ENCODE results near the gene IL17B.
"Not testable (repeated sequence)": the region's sequence is repeated elsewhere in the genome, so short reads cannot be mapped to it uniquely, and the experiment has no call there.

IL17B gene

GRCh38 chr5:149392718-149393117 lies 13.6 kb upstream of the IL17B start:
- H3K79me1 ChIP-seq (ENCODE audit: low read length): peaks cover 2% of the 10 kb centered on the region
- WGBS (ENCODE audit: extremely low coverage, insufficient coverage, insufficient read length): no CpG with 5 or more reads among the region's 19 CpGs
- no peaks in the 10 kb centered on the region for H3K36me3 ChIP-seq (ENCODE audit: control insufficient read depth in 1 of 2, insufficient read depth in 2 of 2, low read length in 2 of 2)

GRCh38 chr5:149391524-149391923 lies 12.4 kb upstream of the IL17B start:
- H3K4me1 ChIP-seq (ENCODE audit: control insufficient read depth in 1 of 2, insufficient read depth in 2 of 2, low read length in 2 of 2): peaks cover 5 to 18% of the 10 kb centered on the region in 2 experiments
- no peak overlapping the region for H2AFZ ChIP-seq (ENCODE audit: insufficient read depth, low read length, poor library complexity)
- no peak overlapping the region for H3K18ac ChIP-seq (ENCODE audit: low read length)
- no peak overlapping the region for H4K8ac ChIP-seq (ENCODE audit: low read depth, low read length)
- no peak overlapping the region for H4K12ac ChIP-seq (ENCODE audit: low read depth, low read length)
- no peak overlapping the region for H3K4me2 ChIP-seq (ENCODE audit: low read length)
- no peak overlapping the region for H3K4me3 ChIP-seq (ENCODE audit: low read depth, low read length)
- DNase-seq: no peak
- H2BK12ac ChIP-seq (ENCODE audit: low read length): no peak overlapping the region
- WGBS (ENCODE audit: extremely low coverage, insufficient coverage, insufficient read length): no CpG with 5 or more reads among the region's 6 CpGs
- no peaks in the 10 kb centered on the region for H3K79me2 ChIP-seq (ENCODE audit: control insufficient read depth, insufficient read depth, low read length, poor library complexity)
- no peak overlapping the region for H2BK120ac ChIP-seq (ENCODE audit: insufficient read depth, low read length, poor library complexity)
- no peak overlapping the region for H2AK5ac ChIP-seq (ENCODE audit: low read length)
- H3K27ac ChIP-seq (ENCODE audit: low read depth, low read length): no peak overlapping the region
- no peak overlapping the region for H3K4ac ChIP-seq (ENCODE audit: low read depth, low read length)
- H3K27me3 ChIP-seq (ENCODE audit: insufficient read depth, low read length): no peaks in the 10 kb centered on the region
- no peak overlapping the region for H4K91ac ChIP-seq (ENCODE audit: low read depth, low read length)
- no peak overlapping the region for H3K23ac ChIP-seq (ENCODE audit: low read length)
- H3K36me3 ChIP-seq (ENCODE audit: control insufficient read depth in 1 of 2, insufficient read depth in 2 of 2, low read length in 2 of 2): no peaks in the 10 kb centered on the region
- no peak overlapping the region for H3K9ac ChIP-seq (ENCODE audit: low read length)
- H3K14ac ChIP-seq (ENCODE audit: low read length): no peak overlapping the region
- peaks cover 3% of the 10 kb centered on the region for H3K9me3 ChIP-seq (ENCODE audit: insufficient read depth, low read depth, low read length)
- H2BK5ac ChIP-seq (ENCODE audit: low read depth, low read length, poor library complexity): no peak overlapping the region
- peaks cover 5% of the 10 kb centered on the region for H3K79me1 ChIP-seq (ENCODE audit: low read length)

More at GRCh38 chr5:149392718-149393117, 13.6 kb upstream of the IL17B start:
- no peak overlapping the region for H3K18ac ChIP-seq (ENCODE audit: low read length)
- no peak overlapping the region for H4K12ac ChIP-seq (ENCODE audit: low read depth, low read length)
- no peak overlapping the region for H3K27ac ChIP-seq (ENCODE audit: low read depth, low read length)
- H3K14ac ChIP-seq (ENCODE audit: low read length): no peak overlapping the region
- H2BK5ac ChIP-seq (ENCODE audit: low read depth, low read length, poor library complexity): no peak overlapping the region
- peaks cover 3% of the 10 kb centered on the region for H3K9me3 ChIP-seq (ENCODE audit: insufficient read depth, low read depth, low read length)
- peaks cover 0 to 13% of the 10 kb centered on the region in 2 experiments for H3K4me1 ChIP-seq (ENCODE audit: control insufficient read depth in 1 of 2, insufficient read depth in 2 of 2, low read length in 2 of 2)
- no peak overlapping the region for H3K9ac ChIP-seq (ENCODE audit: low read length)
- H3K79me2 ChIP-seq (ENCODE audit: control insufficient read depth, insufficient read depth, low read length, poor library complexity): no peaks in the 10 kb centered on the region
- no peak overlapping the region for H3K4ac ChIP-seq (ENCODE audit: low read depth, low read length)
- peak in 1 of 2 donors; percentile 48 for DNase-seq
- no peak overlapping the region for H3K4me2 ChIP-seq (ENCODE audit: low read length)
- H3K27me3 ChIP-seq (ENCODE audit: insufficient read depth, low read length): no peaks in the 10 kb centered on the region
- H2AFZ ChIP-seq (ENCODE audit: insufficient read depth, low read length, poor library complexity): no peak overlapping the region
- H2AK5ac ChIP-seq (ENCODE audit: low read length): no peak overlapping the region
- no peak overlapping the region for H3K23ac ChIP-seq (ENCODE audit: low read length)
- H4K91ac ChIP-seq (ENCODE audit: low read depth, low read length): no peak overlapping the region
- no peak overlapping the region for H3K4me3 ChIP-seq (ENCODE audit: low read depth, low read length)
- H2BK120ac ChIP-seq (ENCODE audit: insufficient read depth, low read length, poor library complexity): no peak overlapping the region
- no peak overlapping the region for H4K8ac ChIP-seq (ENCODE audit: low read depth, low read length)
- H2BK12ac ChIP-seq (ENCODE audit: low read length): no peak overlapping the region

GRCh38 chr5:149391076-149391475 lies 12.0 kb upstream of the IL17B start:
- H3K27ac ChIP-seq (ENCODE audit: low read depth, low read length); H3K36me3 ChIP-seq (ENCODE audit: control insufficient read depth in 1 of 2, insufficient read depth in 2 of 2, low read length in 2 of 2); H3K4ac ChIP-seq (ENCODE audit: low read depth, low read length); H4K8ac ChIP-seq (ENCODE audit: low read depth, low read length); H3K79me1 ChIP-seq (ENCODE audit: low read length); H3K18ac ChIP-seq (ENCODE audit: low read length); H3K23ac ChIP-seq (ENCODE audit: low read length); H4K91ac ChIP-seq (ENCODE audit: low read depth, low read length); H3K9ac ChIP-seq (ENCODE audit: low read length); DNase-seq; H2AK5ac ChIP-seq (ENCODE audit: low read length); H3K79me2 ChIP-seq (ENCODE audit: control insufficient read depth, insufficient read depth, low read length, poor library complexity); H3K14ac ChIP-seq (ENCODE audit: low read length); H3K27me3 ChIP-seq (ENCODE audit: insufficient read depth, low read length); H2AFZ ChIP-seq (ENCODE audit: insufficient read depth, low read length, poor library complexity); H3K9me3 ChIP-seq (ENCODE audit: insufficient read depth, low read depth, low read length); H3K4me3 ChIP-seq (ENCODE audit: low read depth, low read length); H4K12ac ChIP-seq (ENCODE audit: low read depth, low read length); H3K4me2 ChIP-seq (ENCODE audit: low read length); H2BK5ac ChIP-seq (ENCODE audit: low read depth, low read length, poor library complexity): not testable (repeated sequence)
- H2BK120ac ChIP-seq (ENCODE audit: insufficient read depth, low read length, poor library complexity): peak overlapping the region; percentile 2
- peaks cover 8 to 21% of the 10 kb centered on the region in 2 experiments for H3K4me1 ChIP-seq (ENCODE audit: control insufficient read depth in 1 of 2, insufficient read depth in 2 of 2, low read length in 2 of 2)
- WGBS (ENCODE audit: extremely low coverage, insufficient coverage, insufficient read length): no CpG with 5 or more reads among the region's 6 CpGs
- H2BK12ac ChIP-seq (ENCODE audit: low read length): peak overlapping the region; percentile 56

- no peaks in the 10 kb centered on the region for H3K79me2 ChIP-seq (ENCODE audit: control insufficient read depth, insufficient read depth, low read length, poor library complexity)
- no peak overlapping the region for H3K4me2 ChIP-seq (ENCODE audit: low read length)
- H3K9me3 ChIP-seq (ENCODE audit: insufficient read depth, low read depth, low read length): peaks cover 3% of the 10 kb centered on the region
- no peak overlapping the region for H2AFZ ChIP-seq (ENCODE audit: insufficient read depth, low read length, poor library complexity)
- peaks cover 7% of the 10 kb centered on the region for H3K79me1 ChIP-seq (ENCODE audit: low read length)
- H3K27me3 ChIP-seq (ENCODE audit: insufficient read depth, low read length): no peaks in the 10 kb centered on the region
- H3K14ac ChIP-seq (ENCODE audit: low read length): no peak overlapping the region
- H3K27ac ChIP-seq (ENCODE audit: low read depth, low read length): no peak overlapping the region
- peak overlapping the region; percentile 35 for H2AK5ac ChIP-seq (ENCODE audit: low read length)
- H3K4me3 ChIP-seq (ENCODE audit: low read depth, low read length): no peak overlapping the region
- no peak overlapping the region for H2BK5ac ChIP-seq (ENCODE audit: low read depth, low read length, poor library complexity)
- no peak overlapping the region for H2BK120ac ChIP-seq (ENCODE audit: insufficient read depth, low read length, poor library complexity)
- H3K36me3 ChIP-seq (ENCODE audit: control insufficient read depth in 1 of 2, insufficient read depth in 2 of 2, low read length in 2 of 2): no peaks in the 10 kb centered on the region
- no peak overlapping the region for H4K8ac ChIP-seq (ENCODE audit: low read depth, low read length)
- no CpG with 5 or more reads among the region's 11 CpGs for WGBS (ENCODE audit: extremely low coverage, insufficient coverage, insufficient read length)
- H3K23ac ChIP-seq (ENCODE audit: low read length): no peak overlapping the region
- DNase-seq: no peak
- H3K4me1 ChIP-seq (ENCODE audit: control insufficient read depth in 1 of 2, insufficient read depth in 2 of 2, low read length in 2 of 2): peaks cover 11 to 26% of the 10 kb centered on the region in 2 experiments
- no peak overlapping the region for H3K4ac ChIP-seq (ENCODE audit: low read depth, low read length)
- H2BK12ac ChIP-seq (ENCODE audit: low read length): peak overlapping the region; percentile 37
- H4K12ac ChIP-seq (ENCODE audit: low read depth, low read length): no peak overlapping the region
- H3K18ac ChIP-seq (ENCODE audit: low read length): no peak overlapping the region
- H4K91ac ChIP-seq (ENCODE audit: low read depth, low read length): peak overlapping the region; percentile 26
- H3K9ac ChIP-seq (ENCODE audit: low read length): no peak overlapping the region
Measured at GRCh38 chr5:149389552-149390495, 10.7 kb upstream of the IL17B start.

Data from trophoblast cell (in vitro differentiated cells and primary cell).